Tibial artery (tissue), 4 donors: Measurements from ENCODE around the gene PCARE.

Experiments used
- DNase-seq, 2 donors: peaks; one replicate each; pipeline ENCODE4 v3.0.0-alpha.2; 2019
- H3K27ac ChIP-seq, 2 donors: fragments of 200-600 bp; sonication (generic) in 1 of 2; 1 replicate in 1 of 2; 2 replicates in 1 of 2; pipeline ENCODE4 v1.5.1; 2018 to 2019; ENCODE audit warnings: mild to moderate bottlenecking in 1 of 2
- H3K27me3 ChIP-seq, 2 donors: fragments of 200-600 bp; sonication (generic) in 1 of 2; one replicate each; pipeline versions ENCODE4 v1.5.1 to v1.6.0; 2016 to 2019
- H3K36me3 ChIP-seq, 3 donors: fragments of 200-600 bp; sonication (generic) in 2 of 3; one replicate each; pipeline ENCODE4 v1.5.1; 2016 to 2019; ENCODE audit warnings: mild to moderate bottlenecking in 2 of 3
- H3K4me1 ChIP-seq, 4 donors: fragments of 200-600 bp; sonication (generic) in 2 of 4; 1 replicate in 3 of 4; 2 replicates in 1 of 4; pipeline ENCODE4 v1.5.1; 2016 to 2019
- H3K4me3 ChIP-seq, 2 donors: fragments of 200-600 bp; sonication (generic) in 1 of 2; 1 replicate in 1 of 2; 2 replicates in 1 of 2; pipeline ENCODE4 v1.5.1; 2018 to 2019; ENCODE audit warnings: mild to moderate bottlenecking in 2 of 2
- H3K9me3 ChIP-seq, 3 donors: fragments of 200-600 bp; sonication (generic) in 1 of 3; one replicate each; pipeline ENCODE4 v1.5.1; 2016 to 2019
- intact Hi-C: fragments of 100-400 bp; cut with DNase I; formaldehyde crosslinking; loops from one replicate; pipeline ENCODE4 v1.15.0; 2023; ENCODE audit warnings: low total_unique reads
- TF ChIP-seq, protein P1 (sequence below), 2 experiments: fragments of 200-600 bp in 1 of 2; fragments of 450-650 bp in 1 of 2; IDR thresholded peaks; one replicate each; pipeline ENCODE4 v1.5.1; 2017 to 2019; ENCODE audit warnings: antibody characterized with exemption in 2 of 2, mild to moderate bottlenecking in 1 of 2, moderate library complexity in 1 of 2

PCARE gene

DNA sequence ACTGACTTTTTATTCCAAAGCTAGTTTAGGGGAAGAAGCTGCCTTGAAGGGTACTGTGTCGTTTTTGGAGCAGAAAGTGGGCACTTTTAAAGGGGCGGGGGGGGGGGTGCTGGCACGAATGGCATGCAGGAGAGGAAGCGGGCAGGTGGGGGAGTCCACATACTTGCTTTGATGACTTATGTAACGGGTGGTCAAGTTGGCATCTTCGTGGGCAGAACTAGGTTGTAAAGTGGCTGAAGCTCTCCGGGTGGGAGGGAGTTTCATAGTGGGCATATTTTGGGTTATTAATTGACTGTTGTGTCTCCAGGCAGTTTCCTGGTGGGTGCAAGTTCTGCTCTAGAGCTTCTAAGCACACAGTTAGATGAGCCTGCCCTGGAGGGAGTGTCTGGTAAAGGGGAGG is 19.9 kb downstream of the PCARE start:
- Histone ChIP-seq H3K4me3 (no peak overlapping the region), H3K4me1 (no peaks in the 10 kb centered on the region), H3K27me3 (no peaks in the 10 kb centered on the region), H3K27ac (no peak overlapping the region), H3K9me3 (no peaks in the 10 kb centered on the region), H3K36me3 (no peaks in the 10 kb centered on the region)
- TF ChIP-seq, protein P1, sequence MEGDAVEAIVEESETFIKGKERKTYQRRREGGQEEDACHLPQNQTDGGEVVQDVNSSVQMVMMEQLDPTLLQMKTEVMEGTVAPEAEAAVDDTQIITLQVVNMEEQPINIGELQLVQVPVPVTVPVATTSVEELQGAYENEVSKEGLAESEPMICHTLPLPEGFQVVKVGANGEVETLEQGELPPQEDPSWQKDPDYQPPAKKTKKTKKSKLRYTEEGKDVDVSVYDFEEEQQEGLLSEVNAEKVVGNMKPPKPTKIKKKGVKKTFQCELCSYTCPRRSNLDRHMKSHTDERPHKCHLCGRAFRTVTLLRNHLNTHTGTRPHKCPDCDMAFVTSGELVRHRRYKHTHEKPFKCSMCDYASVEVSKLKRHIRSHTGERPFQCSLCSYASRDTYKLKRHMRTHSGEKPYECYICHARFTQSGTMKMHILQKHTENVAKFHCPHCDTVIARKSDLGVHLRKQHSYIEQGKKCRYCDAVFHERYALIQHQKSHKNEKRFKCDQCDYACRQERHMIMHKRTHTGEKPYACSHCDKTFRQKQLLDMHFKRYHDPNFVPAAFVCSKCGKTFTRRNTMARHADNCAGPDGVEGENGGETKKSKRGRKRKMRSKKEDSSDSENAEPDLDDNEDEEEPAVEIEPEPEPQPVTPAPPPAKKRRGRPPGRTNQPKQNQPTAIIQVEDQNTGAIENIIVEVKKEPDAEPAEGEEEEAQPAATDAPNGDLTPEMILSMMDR (IDR thresholded peaks at IDR 0.05), result no peak
- DNase-seq, result no peak
- intact Hi-C loops, result no loop called here

DNA sequence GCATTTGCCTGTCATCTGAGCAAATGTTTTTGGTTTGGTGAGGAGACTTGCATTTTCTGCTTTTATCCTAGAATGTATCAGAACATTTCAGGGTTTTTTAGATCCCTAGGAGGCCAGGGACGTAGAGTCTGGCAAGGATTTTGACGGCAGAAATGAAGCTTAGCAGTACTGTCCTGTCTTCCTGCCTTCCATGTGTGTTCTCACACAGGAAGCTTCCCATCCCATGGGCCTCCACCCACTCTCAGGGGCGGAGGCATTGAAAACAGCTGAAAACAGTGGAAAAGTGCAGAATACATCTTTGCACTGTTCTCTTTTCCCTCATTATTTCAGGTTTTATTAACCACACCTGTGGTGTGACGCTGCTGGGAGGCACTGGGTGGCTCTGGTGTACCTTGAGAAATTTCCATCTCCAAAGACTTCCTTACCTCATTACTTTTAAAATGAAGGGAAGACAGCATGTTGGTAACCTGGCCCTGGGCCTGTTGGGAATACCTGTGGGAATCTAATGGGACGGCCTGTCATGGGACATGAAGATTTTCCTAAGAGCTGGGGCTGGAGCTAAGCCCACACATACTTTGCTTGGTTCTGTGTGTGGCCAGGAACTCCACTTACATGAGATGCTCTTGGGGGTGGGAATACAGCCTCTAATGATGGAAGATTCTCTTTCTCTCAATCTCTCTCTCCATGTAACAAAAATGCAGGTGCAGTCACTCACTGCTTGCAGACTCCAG is 20.5 kb downstream of the PCARE start:
- intact Hi-C loops, result no loop called here
- no peaks in the 10 kb centered on the region for H3K36me3 ChIP-seq
- no peak overlapping the region for H3K4me3 ChIP-seq
- no peaks in the 10 kb centered on the region for H3K27me3 ChIP-seq
- H3K27ac ChIP-seq, result no peak overlapping the region
- DNase-seq, result peak in 1 of 2 donors; percentile 20
- H3K4me1 ChIP-seq, result no peaks in the 10 kb centered on the region
- TF ChIP-seq, protein P1 (IDR thresholded peaks at IDR 0.05), result no peak
- no peaks in the 10 kb centered on the region for H3K9me3 ChIP-seq

DNA sequence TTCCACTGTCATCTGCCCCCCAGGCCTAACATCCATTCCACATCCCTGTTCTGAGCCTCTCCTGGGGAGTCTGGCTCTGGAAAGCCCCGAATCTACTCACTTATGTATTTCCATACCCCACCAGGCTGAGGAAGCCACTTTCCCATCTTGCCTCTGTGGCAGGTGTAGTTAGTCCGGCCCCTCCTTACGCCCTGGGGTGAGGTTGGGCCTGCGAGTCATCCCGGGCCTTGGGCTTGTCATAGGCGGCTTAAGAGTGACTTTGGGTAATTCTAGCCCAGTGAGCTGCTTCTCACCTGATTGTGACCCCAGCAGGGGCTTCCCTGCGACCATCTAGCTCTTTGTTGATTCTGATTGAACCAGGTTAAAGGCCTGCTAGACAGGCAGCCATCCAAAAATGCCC is 21.1 kb downstream of the PCARE start:
- Histone ChIP-seq H3K9me3 (no peaks in the 10 kb centered on the region), H3K36me3 (no peaks in the 10 kb centered on the region), H3K27ac (no peak overlapping the region), H3K4me1 (no peaks in the 10 kb centered on the region), H3K27me3 (no peaks in the 10 kb centered on the region), H3K4me3 (no peak overlapping the region)
- intact Hi-C loops, result no loop called here
- DNase-seq, result no peak
- TF ChIP-seq, protein P1 (IDR thresholded peaks at IDR 0.05), result no peak

DNA sequence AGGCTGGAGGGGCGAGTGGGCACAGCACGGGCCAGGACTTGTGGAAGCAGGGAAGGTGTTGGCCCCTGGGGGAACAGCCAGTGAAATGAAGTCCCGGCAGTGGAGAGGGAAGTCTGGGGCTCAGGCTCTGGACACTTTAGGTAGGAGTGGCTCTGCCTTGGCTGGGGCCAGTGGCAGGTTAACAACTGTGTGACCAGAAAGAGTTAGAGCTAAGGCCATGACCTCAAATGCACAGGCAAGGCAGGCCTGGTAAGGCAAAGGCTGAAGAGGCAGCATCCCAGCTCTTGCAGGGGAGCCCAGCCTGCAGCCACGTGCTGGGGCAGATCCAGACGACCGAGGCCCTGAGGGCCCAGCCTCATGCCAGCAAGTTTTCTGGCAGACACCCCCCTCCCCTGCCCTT is 21.5 kb downstream of the PCARE start:
- TF ChIP-seq, protein P1 (IDR thresholded peaks at IDR 0.05), result no peak
- Histone ChIP-seq H3K4me1 (no peaks in the 10 kb centered on the region), H3K9me3 (no peaks in the 10 kb centered on the region), H3K27ac (no peak overlapping the region), H3K36me3 (no peaks in the 10 kb centered on the region), H3K4me3 (no peak overlapping the region), H3K27me3 (no peaks in the 10 kb centered on the region)
- intact Hi-C loops, result no loop called here
- DNase-seq, result no peak

DNA sequence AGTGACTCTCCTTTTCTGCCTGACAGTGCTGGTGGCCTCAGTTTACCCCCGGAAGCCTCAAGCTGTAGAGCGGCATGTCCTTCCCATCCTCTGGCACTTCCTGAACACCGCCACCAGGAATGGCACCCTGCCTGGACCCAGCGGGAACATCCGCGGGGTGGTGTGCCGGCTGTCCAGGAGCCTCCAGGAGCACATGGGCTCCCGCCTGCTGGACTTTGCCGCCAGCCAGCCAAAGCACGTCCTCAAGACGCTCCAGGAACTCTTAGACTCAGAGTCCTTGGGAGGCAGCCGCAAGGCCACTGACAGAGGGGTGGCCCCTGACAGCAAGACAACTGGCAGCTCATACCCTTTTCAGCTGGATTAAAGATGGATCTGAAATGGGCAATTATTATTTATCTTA is 22.6 kb downstream of the PCARE start:
- DNase-seq, result no peak
- Histone ChIP-seq H3K27me3 (no peaks in the 10 kb centered on the region), H3K4me3 (no peak overlapping the region), H3K4me1 (no peaks in the 10 kb centered on the region), H3K27ac (no peak overlapping the region), H3K9me3 (no peaks in the 10 kb centered on the region), H3K36me3 (no peaks in the 10 kb centered on the region)
- intact Hi-C loops, result no loop called here
- TF ChIP-seq, protein P1 (IDR thresholded peaks at IDR 0.05), result no peak

DNA sequence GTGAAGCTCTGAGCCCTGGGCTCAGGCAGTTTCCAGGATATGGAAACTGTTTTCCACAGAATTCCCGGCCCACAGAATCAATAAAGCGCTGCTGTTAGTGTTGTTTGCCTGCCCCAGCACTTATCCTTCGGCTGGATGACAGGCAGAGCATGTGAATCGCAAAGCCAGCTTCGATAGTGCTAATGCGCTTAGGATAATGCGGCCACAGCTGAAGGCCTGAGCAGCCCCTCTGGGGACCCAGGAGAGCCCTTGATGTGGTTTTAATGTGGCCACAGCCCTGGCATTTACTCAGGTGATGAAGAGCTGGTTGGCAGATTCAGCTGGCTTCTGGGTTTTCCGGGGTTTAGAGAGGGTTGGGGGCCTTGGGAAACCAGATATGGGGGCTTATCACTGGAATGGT is 23.7 kb downstream of the PCARE start:
- intact Hi-C loops, result no loop called here
- Histone ChIP-seq H3K27me3 (no peaks in the 10 kb centered on the region), H3K36me3 (no peaks in the 10 kb centered on the region), H3K4me1 (no peaks in the 10 kb centered on the region), H3K9me3 (no peaks in the 10 kb centered on the region), H3K4me3 (no peak overlapping the region), H3K27ac (no peak overlapping the region)
- TF ChIP-seq, protein P1 (IDR thresholded peaks at IDR 0.05), result no peak
- DNase-seq, result no peak
